Hepatocyte (in vitro differentiated cells): ENCODE measurements around the gene NR1I2.

Experiments
- CTCF ChIP-seq: fragments of 200-600 bp; sonication (generic); IDR thresholded peaks from 2 replicates; pipeline ENCODE4 v1.5.1; 2016; ENCODE audit warnings: antibody characterized with exemption, mild to moderate bottlenecking; ENCODE audit not compliant: poor library complexity
- EZH2 ChIP-seq: fragments of 200-600 bp; sonication (generic); IDR thresholded peaks from 2 replicates; pipeline ENCODE4 v1.6.1; 2016; ENCODE audit warnings: antibody characterized with exemption, mild to moderate bottlenecking, borderline replicate concordance
- EZH2phosphoT487 ChIP-seq: fragments of 200-600 bp; sonication (generic); IDR thresholded peaks from one replicate; pipeline ENCODE4 v1.6.1; 2018; ENCODE audit warnings: antibody characterized with exemption, mild to moderate bottlenecking, low read depth, moderate library complexity; ENCODE audit not compliant: unreplicated experiment, severe bottlenecking

- TF ChIP-seq CTCF (peak; percentile 12), EZH2phosphoT487 (no peak), EZH2 (no peak)
Measured at GRCh38 chr3:119810018-119810435, 28.1 kb downstream of the NR1I2 start.
